Measurements from ENCODE around the gene TMEM120B.
"Not testable (repeated sequence)": the region's sequence is repeated elsewhere in the genome, so short reads cannot be mapped to it uniquely, and the experiment has no call there.

Gene TMEM120B

GRCh38 chr12:121789233-121789781 is 76.8 kb downstream of the TMEM120B start:
- Histone ChIP-seq H3F3A (ENCODE audit: low read depth) (peaks cover 3% of the 10 kb centered on the region; the same call in 1 of the 2 replicates), H3K9me2 (replicated peaks; ENCODE audit: low read depth, low read length) (no peaks in the 10 kb centered on the region), H4K20me1 (ENCODE audit: insufficient read depth, low read length, poor library complexity, severe bottlenecking) (peaks cover 29% of the 10 kb centered on the region), H3K4me2 (ENCODE audit: low read depth, low read length, poor library complexity, severe bottlenecking) (peak overlapping the region; percentile 95), H3K4me3 (ENCODE audit: low read length, poor library complexity, severe bottlenecking) (peak overlapping the region; percentile 72), H2AFZ (ENCODE audit: low read length) (no peak overlapping the region), H3K79me2 (ENCODE audit: insufficient read depth, low read length) (peaks cover 82% of the 10 kb centered on the region), H3K9me3 (ENCODE audit: insufficient read depth, low read depth, low read length) (no peaks in the 10 kb centered on the region), H3K36me3 (ENCODE audit: insufficient read depth, low read length) (peaks cover 5% of the 10 kb centered on the region; the same call in 1 of the 2 replicates), H3K4me1 (ENCODE audit: insufficient read depth, low read length, poor library complexity, severe bottlenecking) (peaks cover 59% of the 10 kb centered on the region), H3K27me3 (ENCODE audit: insufficient read depth, low read length, poor library complexity, severe bottlenecking) (no peaks in the 10 kb centered on the region), H3K9ac (ENCODE audit: low read depth, low read length, poor library complexity, severe bottlenecking) (peak overlapping the region; percentile 77)
- no peak for TF ChIP-seq EZH2phosphoT487 (IDR thresholded peaks at IDR 0.05; ENCODE audit: borderline replicate concordance)
- no peak for TF ChIP-seq CTCF (conservative IDR thresholded peaks at IDR 0.05; ENCODE audit: low read length)

- TF ChIP-seq CTCF (conservative IDR thresholded peaks at IDR 0.05; ENCODE audit: low read length) (no peak), EZH2phosphoT487 (IDR thresholded peaks at IDR 0.05; ENCODE audit: borderline replicate concordance) (no peak)
- Histone ChIP-seq H3K27me3 (ENCODE audit: insufficient read depth, low read length, poor library complexity, severe bottlenecking) (no peaks in the 10 kb centered on the region), H3K9me3 (ENCODE audit: insufficient read depth, low read depth, low read length) (no peaks in the 10 kb centered on the region), H3K9ac (ENCODE audit: low read depth, low read length, poor library complexity, severe bottlenecking) (peak overlapping the region; percentile 77), H2AFZ (ENCODE audit: low read length) (0 out of 2 replicates have a peak overlapping the region, but pooled peaks have one; percentile 12), H3K9me2 (replicated peaks; ENCODE audit: low read depth, low read length) (no peaks in the 10 kb centered on the region), H4K20me1 (ENCODE audit: insufficient read depth, low read length, poor library complexity, severe bottlenecking) (peaks cover 29% of the 10 kb centered on the region), H3K4me2 (ENCODE audit: low read depth, low read length, poor library complexity, severe bottlenecking) (peak overlapping the region; percentile 95), H3K4me1 (ENCODE audit: insufficient read depth, low read length, poor library complexity, severe bottlenecking) (peaks cover 62% of the 10 kb centered on the region), H3K79me2 (ENCODE audit: insufficient read depth, low read length) (peaks cover 74% of the 10 kb centered on the region), H3K36me3 (ENCODE audit: insufficient read depth, low read length) (peaks cover 5% of the 10 kb centered on the region; the same call in 1 of the 2 replicates), H3K4me3 (ENCODE audit: low read length, poor library complexity, severe bottlenecking) (peak overlapping the region; percentile 72), H3F3A (ENCODE audit: low read depth) (peaks cover 3% of the 10 kb centered on the region; the same call in 1 of the 2 replicates)
Observed at GRCh38 chr12:121789800-121790728, 77.5 kb downstream of the TMEM120B start.

GRCh38 chr12:121790785-121791184 is 78.2 kb downstream of the TMEM120B start:
- not testable (repeated sequence) for H3K9me3 ChIP-seq (ENCODE audit: insufficient read depth, low read depth, low read length); H3K9me2 ChIP-seq (replicated peaks; ENCODE audit: low read depth, low read length); H3K36me3 ChIP-seq (ENCODE audit: insufficient read depth, low read length); H2AFZ ChIP-seq (ENCODE audit: low read length); H3K27me3 ChIP-seq (ENCODE audit: insufficient read depth, low read length, poor library complexity, severe bottlenecking); H3F3A ChIP-seq (ENCODE audit: low read depth)
- Histone ChIP-seq H3K79me2 (ENCODE audit: insufficient read depth, low read length) (peaks cover 73% of the 10 kb centered on the region), H3K9ac (ENCODE audit: low read depth, low read length, poor library complexity, severe bottlenecking) (peak overlapping the region; percentile 77), H3K4me2 (ENCODE audit: low read depth, low read length, poor library complexity, severe bottlenecking) (peak overlapping the region; percentile 95), H3K4me1 (ENCODE audit: insufficient read depth, low read length, poor library complexity, severe bottlenecking) (peaks cover 62% of the 10 kb centered on the region), H4K20me1 (ENCODE audit: insufficient read depth, low read length, poor library complexity, severe bottlenecking) (peaks cover 35% of the 10 kb centered on the region), H3K4me3 (ENCODE audit: low read length, poor library complexity, severe bottlenecking) (peak overlapping the region; percentile 94)
